Endodermal cell (in vitro differentiated cells): ENCODE measurements around the gene OR1F1. TPM values are rescaled to one million over a fixed set of nuclear protein-coding genes. Genes with fewer than 3 reads are reported as not detected.

ENCODE experiments used
- DNase-seq: peaks from one replicate; pipeline ENCODE4 v3.0.0-alpha.2; 2017
- H3K27ac ChIP-seq: 2 replicates; pipeline ENCODE4 v1.5.1; 2013; ENCODE audit warnings: mild to moderate bottlenecking, low read depth, low read length, moderate library complexity
- H3K27me3 ChIP-seq: 2 replicates; pipeline ENCODE4 v1.6.1; 2013; ENCODE audit warnings: mild to moderate bottlenecking, low read length, moderate library complexity; ENCODE audit not compliant: insufficient read depth, control insufficient read depth, poor library complexity, severe bottlenecking
- H3K36me3 ChIP-seq: 2 replicates; pipeline ENCODE4 v1.7.0; 2013; ENCODE audit warnings: mild to moderate bottlenecking, low read length, moderate library complexity; ENCODE audit not compliant: control insufficient read depth, insufficient read depth
- H3K4me1 ChIP-seq: one replicate; pipeline ENCODE4 v1.7.0; 2013; ENCODE audit warnings: low read length; ENCODE audit not compliant: control insufficient read depth, insufficient read depth
- H3K4me3 ChIP-seq: 2 replicates; pipeline ENCODE4 v1.5.1; 2013; ENCODE audit warnings: mild to moderate bottlenecking, low read length, moderate library complexity
- H3K9ac ChIP-seq: 2 replicates; pipeline ENCODE4 v1.6.1; 2013; ENCODE audit warnings: mild to moderate bottlenecking, low read length, moderate library complexity; ENCODE audit not compliant: poor library complexity, severe bottlenecking; ENCODE audit errors: extremely low read depth
- H3K9me3 ChIP-seq: 2 replicates; pipeline ENCODE4 v1.6.1; 2013; ENCODE audit warnings: mild to moderate bottlenecking, low read length, moderate library complexity; ENCODE audit not compliant: control insufficient read depth
- H3K27ac Mint-ChIP-seq: 2 replicates; pipeline ENCODE4 v1.8.0; 2020; ENCODE audit warnings: mixed read lengths
- H3K27me3 Mint-ChIP-seq: 2 replicates; pipeline ENCODE4 v1.8.0; 2021; ENCODE audit warnings: mild to moderate bottlenecking, mixed read lengths; ENCODE audit not compliant: insufficient read depth
- H3K36me3 Mint-ChIP-seq: 2 replicates; pipeline ENCODE4 v1.8.0; 2020; ENCODE audit warnings: low read depth, mixed read lengths
- H3K4me1 Mint-ChIP-seq: 2 replicates; pipeline ENCODE4 v1.8.0; 2020; ENCODE audit warnings: mixed read lengths
- H3K4me3 Mint-ChIP-seq: 2 replicates; pipeline ENCODE4 v1.8.0; 2020; ENCODE audit warnings: mild to moderate bottlenecking, moderate library complexity, mixed read lengths
- H3K9me3 Mint-ChIP-seq: 2 replicates; pipeline ENCODE4 v1.8.0; 2020; ENCODE audit warnings: mild to moderate bottlenecking, mixed read lengths
- CTCF ChIP-seq: fragments of 200-600 bp; sonication (generic); conservative IDR thresholded peaks from 2 replicates; pipeline ENCODE4 v1.5.0; 2021; ENCODE audit warnings: antibody characterized with exemption, mild to moderate bottlenecking
- WGBS, 2 experiments: methylation state at CpG; one replicate each; pipeline versions ENCODE4 v1.1.5 to v1.1.7; 2013; ENCODE audit warnings: missing lambda C conversion rate in 2 of 2, mixed read lengths in 1 of 2; ENCODE audit not compliant: insufficient coverage in 1 of 2, insufficient read length in 1 of 2; 5-methylcytosine and 5-hydroxymethylcytosine counted together
- total RNA-seq, 2 donors: library from RNA; stranded (reverse); fragmentation: NEBNext Ultra II Directional in 1 of 2; extraction: Animal tissue kit (Norgen Biotek cat#: 25700) in 1 of 2; gene quantifications; 2 replicates in 1 of 2; 3 replicates in 1 of 2; pipeline ENCODE4 v1.2.1, GENCODE V29; 2021

Gene OR1F1
- total RNA-seq, 2 donors from 2014 or later: 0.29 TPM; not detected in 1

- no peaks in the 10 kb centered on the region for H3K9me3 ChIP-seq
- no peak overlapping the region for H3K9ac ChIP-seq
- H3K27me3 ChIP-seq: peaks cover 9% of the 10 kb centered on the region
- DNase-seq: no peak
- no peaks in the 10 kb centered on the region for H3K9me3 Mint-ChIP-seq
- no peak overlapping the region for H3K27ac Mint-ChIP-seq
- peak overlapping the region; percentile 26 for H3K4me3 Mint-ChIP-seq
- no peak for TF ChIP-seq CTCF
- no peak overlapping the region for H3K4me3 ChIP-seq
- peaks cover 19% of the 10 kb centered on the region for H3K27me3 Mint-ChIP-seq
- H3K36me3 Mint-ChIP-seq: no peaks in the 10 kb centered on the region
- peaks cover 3% of the 10 kb centered on the region for H3K4me1 Mint-ChIP-seq
- no peak overlapping the region for H3K27ac ChIP-seq
- H3K36me3 ChIP-seq: no peaks in the 10 kb centered on the region
- H3K4me1 ChIP-seq: no peaks in the 10 kb centered on the region
- 93 to 95% methylated on average over 30 to 36 of the region's 36 CpGs for WGBS, 2 experiments
Observed at GRCh38 chr16:3161235-3162018, 26.6 kb upstream of the OR1F1 start.

DNA sequence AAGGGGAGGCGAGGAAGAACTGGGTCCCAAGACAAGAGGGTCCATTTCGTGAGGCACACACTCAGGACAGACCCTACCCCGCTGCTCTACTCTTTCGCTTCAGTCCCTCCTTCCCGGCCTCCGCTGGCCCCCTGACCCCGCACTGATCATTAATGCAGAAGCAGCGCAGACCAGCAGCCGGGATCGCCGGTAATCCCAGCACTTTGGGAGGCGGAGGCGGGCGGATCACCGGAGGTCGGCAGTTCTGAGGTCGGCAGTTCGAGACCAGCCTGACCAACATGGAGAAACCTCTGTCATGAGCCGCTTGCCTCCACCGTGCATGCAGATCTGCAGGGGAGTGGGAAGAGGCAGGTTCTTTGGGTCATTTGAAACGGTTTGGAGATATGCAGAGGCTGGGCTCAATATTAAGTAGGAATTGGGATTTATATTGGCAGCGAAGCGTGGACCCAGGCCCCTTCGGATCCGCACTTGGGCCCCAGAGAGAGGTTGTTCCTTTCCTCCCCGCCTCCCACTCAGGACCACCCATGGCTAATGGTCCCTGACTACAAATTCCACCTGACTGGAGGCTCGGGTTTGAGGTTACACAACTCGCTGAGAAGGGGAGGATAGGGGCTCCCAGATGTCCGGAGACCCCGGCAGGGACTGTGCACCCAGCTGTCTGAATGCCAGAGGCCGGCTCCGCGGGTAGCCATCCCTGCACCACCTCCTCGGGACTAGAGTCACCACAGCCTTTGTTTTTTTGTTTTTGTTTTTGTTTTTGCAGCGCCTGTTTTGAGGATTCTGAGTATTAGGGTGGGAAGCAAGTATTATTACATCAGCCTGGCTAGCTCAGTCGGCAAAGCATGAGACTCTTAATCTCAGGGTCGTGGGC, 23.6 kb upstream of the OR1F1 start:
- peaks cover 26% of the 10 kb centered on the region for H3K27me3 ChIP-seq
- TF ChIP-seq CTCF: no peak
- H3K9me3 Mint-ChIP-seq: no peaks in the 10 kb centered on the region
- no peak overlapping the region for H3K27ac ChIP-seq
- H3K9me3 ChIP-seq: no peaks in the 10 kb centered on the region
- H3K4me3 Mint-ChIP-seq: no peak overlapping the region
- H3K27me3 Mint-ChIP-seq: peaks cover 32% of the 10 kb centered on the region
- no peak overlapping the region for H3K27ac Mint-ChIP-seq
- no peak overlapping the region for H3K4me3 ChIP-seq
- H3K36me3 Mint-ChIP-seq: no peaks in the 10 kb centered on the region
- no peak overlapping the region for H3K9ac ChIP-seq
- 88 to 92% methylated on average over 28 to 37 of the region's 37 CpGs for WGBS, 2 experiments
- DNase-seq: no peak
- H3K4me1 Mint-ChIP-seq: no peaks in the 10 kb centered on the region
- no peaks in the 10 kb centered on the region for H3K36me3 ChIP-seq
- no peaks in the 10 kb centered on the region for H3K4me1 ChIP-seq

DNA sequence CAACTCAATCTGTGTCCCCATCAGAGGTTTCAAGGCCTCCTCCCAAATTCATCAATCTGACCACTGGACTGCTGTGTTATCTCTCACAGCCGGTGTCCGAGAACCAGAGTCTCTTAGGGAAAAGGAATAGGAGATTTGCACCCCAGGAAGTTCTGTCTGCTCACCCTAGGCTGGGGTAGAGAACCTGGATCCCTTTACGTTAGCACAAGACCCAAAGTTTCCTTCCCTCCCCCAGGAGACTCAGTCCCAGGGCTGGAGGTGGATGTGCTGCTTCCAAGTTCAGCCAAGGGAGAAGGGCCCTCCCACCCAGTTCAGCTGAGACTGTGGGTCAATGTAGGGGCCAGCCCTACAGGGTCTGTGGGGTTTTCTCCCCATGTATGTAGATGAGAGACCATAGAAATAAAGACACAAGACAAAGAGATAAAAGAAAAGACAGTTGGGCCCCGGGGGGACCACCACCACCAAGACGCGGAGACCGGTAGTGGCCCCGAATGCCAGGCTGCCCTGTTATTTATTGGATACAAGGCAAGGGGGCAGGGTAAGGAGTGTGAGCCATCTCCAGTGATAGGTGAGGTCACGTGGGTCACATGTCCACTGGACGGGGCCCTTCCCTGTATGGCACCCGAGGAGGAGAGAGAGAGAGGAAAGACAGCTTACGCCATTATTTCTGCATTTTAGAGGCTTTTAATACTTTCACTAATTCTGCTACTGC, 22.7 kb upstream of the OR1F1 start:
- Histone ChIP-seq H3K36me3 (no peaks in the 10 kb centered on the region), H3K27ac (no peak overlapping the region), H3K9ac (no peak overlapping the region), H3K4me3 (no peak overlapping the region), H3K9me3 (no peaks in the 10 kb centered on the region), H3K27me3 (peaks cover 35% of the 10 kb centered on the region), H3K4me1 (no peaks in the 10 kb centered on the region)
- TF ChIP-seq CTCF: no peak
- Mint-ChIP-seq H3K4me3 (no peak overlapping the region), H3K9me3 (no peaks in the 10 kb centered on the region), H3K36me3 (no peaks in the 10 kb centered on the region), H3K27me3 (peaks cover 41% of the 10 kb centered on the region), H3K4me1 (no peaks in the 10 kb centered on the region), H3K27ac (no peak overlapping the region)
- DNase-seq: no peak
- 93 to 98% methylated on average over 8 to 12 of the region's 12 CpGs for WGBS, 2 experiments
